ENCODE results near the gene FHOD3.

DNA sequence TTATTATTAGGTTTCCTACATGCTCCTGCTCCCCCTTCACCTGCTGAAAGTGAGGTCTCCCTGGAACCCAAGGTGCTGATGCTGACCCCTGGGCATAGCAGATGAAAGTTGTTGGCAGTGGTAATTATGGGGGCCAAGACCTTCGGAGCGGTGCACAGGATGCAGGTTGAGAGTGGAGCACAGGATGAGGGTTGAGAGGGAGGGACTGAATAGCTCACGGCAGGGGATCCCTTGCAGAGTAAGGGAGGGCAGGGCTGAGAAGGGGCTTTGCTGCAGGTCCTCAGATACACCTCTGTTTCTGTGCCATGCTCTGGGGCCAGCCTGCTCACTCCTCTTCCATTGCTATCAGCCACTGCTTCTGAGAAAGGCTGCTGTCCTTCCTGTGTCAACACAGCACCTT is 163.3 kb downstream of the FHOD3 start:
- TF ChIP-seq CTCF (IDR thresholded peaks at IDR 0.05) (no peak), POLR2A (IDR thresholded peaks at IDR 0.05) (no peak)

Data from uterus (tissue), 2 donors.